NCI-H2029 (cell line): ENCODE measurements around the gene SCN2B.
"Not testable (repeated sequence)": the region's sequence is repeated elsewhere in the genome, so short reads cannot be mapped to it uniquely, and the experiment has no call there.

Source experiments
- DNase-seq: peaks from one replicate; lab custom pipeline; 2025; lab: John Stamatoyannopoulos, UW

Gene SCN2B

GRCh38 chr11:118206391-118207031, 30.1 kb upstream of the SCN2B start:
- no peak for DNase-seq

DNA sequence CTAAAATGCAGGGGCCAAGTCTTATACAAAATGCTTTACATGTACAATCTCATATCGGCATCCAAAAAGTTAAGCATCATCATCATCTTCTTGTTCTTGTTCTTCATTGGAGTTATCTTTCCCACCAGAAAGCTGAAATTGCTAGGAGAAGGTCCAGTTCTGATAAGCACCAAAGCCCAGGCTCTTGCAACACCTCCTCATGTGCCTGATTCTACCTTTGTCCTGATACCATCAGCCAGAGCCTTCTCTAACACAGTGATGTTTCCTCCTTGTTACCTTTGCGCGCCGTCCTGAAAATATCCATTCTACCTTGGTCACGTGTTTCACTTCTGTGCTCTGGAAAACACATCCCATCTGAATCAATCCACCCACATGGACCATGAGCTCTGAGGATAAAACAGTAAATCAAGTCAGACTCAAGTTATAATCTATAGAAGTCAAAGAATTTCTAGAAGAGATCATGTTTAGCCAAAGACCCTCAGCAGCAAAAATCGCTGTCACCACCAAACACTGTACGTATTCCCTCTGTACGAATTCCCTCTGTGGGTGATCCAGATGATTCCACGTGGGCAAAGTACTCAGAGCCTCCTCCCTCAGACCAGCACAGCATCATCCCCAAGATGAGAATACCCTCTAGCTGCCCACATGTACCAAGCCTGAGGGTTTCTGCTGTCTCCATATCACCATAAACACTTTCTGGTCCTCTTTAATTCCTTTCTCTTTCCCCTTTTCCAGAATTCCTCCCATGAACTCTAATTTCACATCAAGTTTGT, 29.4 kb upstream of the SCN2B start:
- no peak for DNase-seq

GRCh38 chr11:118202599-118203422, 26.4 kb upstream of the SCN2B start:
- no peak for DNase-seq

DNA sequence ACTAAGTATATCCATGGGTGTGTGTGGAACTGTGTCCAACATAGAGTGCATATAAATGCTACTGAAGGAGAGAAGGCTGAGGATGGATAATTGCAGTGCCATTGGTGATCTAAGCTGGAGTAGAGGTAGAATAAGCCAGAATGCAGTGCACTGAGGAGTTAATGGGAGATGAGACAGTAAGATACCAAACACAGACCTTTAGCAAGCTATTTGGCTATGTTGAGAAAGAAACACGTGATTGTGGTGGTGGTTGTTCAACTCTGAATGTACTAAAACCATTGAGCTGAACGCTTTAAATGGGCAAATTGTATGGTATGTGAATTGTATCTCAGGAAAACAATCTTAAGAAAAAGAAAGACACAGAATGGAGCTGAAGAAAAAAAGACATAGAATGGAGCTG, 25.5 kb upstream of the SCN2B start:
- DNase-seq, result no peak

GRCh38 chr11:118200901-118201680, 24.7 kb upstream of the SCN2B start:
- DNase-seq, result no peak

DNA sequence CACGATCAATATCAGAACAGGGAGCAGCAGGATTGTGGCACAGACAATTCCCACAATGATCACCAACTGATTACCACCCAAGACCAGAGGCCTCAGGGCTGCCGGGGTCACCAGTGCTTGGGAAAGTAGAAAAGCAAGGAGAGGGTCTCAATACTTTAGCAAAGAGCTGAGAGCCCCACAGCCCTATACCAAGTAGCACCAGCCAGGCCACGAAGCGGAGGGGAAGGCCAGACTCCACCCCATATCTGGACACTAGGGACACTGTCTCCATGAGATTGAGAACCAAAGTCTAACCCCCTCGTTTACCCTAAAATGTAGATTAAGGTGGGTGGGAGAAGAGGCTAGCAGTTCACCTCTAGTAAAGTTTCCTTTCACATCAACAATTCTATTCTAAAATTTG, 24.1 kb upstream of the SCN2B start:
- DNase-seq, result no peak

- DNase-seq, result no peak
Observed at GRCh38 chr11:118199135-118199534, 22.7 kb upstream of the SCN2B start.

GRCh38 chr11:118198370-118198769, 21.9 kb upstream of the SCN2B start:
- DNase-seq, result peak; percentile 35

DNA sequence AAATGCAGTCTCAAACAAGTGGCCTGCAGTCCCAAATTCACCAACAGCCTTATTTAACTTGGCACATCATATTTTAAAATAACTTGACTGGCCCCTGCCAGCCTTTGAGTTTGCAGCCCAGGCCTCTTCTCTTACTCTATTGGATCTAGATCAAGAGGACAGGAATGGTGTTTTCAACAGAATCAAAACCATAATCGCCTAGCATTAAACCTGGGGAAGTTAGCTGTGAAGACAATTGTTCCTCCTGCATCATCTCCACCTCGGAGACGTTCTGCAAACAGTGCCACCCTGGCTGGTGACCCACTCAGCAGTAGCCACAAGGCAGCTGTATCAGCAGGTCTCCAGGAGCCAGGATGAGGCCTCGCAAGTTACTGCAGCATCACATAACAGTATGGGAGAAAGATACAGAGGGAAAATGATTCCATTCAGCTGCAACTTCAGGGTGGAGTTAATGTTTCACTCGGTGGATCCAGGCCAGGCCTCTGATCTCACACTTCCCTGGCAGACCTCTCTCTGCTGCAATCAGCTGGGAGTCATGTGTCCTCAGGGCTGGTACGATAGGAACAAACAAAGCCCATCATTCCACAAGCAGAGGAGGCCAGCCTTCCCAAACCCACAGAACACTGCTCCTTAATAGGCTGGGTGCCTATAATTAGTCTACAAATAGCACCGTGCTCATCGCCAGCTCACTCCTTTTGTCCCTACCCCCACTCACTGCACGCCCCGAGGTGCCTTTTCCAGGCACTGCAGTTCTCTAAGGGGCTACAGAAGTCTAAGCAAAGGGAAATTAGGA, 18.6 kb upstream of the SCN2B start:
- peak; percentile 57 for DNase-seq

DNA sequence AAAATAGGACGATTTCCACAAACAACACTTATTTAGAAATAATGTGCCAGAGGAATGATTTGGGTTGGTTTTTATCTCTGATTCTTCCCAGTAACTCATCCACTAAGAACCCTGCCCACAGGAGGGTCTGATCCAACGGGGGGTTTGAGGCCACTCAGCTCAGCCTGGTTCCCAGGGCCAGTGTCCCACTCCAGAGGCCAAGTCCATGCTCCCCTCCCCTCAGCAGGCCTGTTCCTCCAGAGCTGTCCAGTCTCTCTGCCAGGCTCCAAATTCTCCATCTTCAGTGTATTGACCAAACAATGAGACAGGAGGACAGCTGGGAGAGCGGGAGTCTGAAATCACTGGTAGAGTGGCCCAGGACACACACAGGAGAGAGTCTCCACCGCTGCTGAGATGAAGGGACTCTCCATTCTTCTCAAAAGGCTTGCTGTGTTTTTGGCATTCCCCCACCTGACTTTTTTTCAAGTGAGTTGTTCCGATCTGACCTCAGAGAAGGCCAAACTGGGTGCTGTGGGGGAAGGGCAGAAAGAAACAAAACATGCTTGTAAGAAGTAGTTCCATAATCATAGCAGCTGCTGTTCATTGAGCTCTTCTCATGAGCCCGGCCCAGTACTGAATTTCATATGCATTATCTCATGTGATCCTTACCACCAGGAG, 17.6 kb upstream of the SCN2B start:
- no peak for DNase-seq

GRCh38 chr11:118192817-118193216, 16.4 kb upstream of the SCN2B start:
- DNase-seq, result not testable (repeated sequence)

DNA sequence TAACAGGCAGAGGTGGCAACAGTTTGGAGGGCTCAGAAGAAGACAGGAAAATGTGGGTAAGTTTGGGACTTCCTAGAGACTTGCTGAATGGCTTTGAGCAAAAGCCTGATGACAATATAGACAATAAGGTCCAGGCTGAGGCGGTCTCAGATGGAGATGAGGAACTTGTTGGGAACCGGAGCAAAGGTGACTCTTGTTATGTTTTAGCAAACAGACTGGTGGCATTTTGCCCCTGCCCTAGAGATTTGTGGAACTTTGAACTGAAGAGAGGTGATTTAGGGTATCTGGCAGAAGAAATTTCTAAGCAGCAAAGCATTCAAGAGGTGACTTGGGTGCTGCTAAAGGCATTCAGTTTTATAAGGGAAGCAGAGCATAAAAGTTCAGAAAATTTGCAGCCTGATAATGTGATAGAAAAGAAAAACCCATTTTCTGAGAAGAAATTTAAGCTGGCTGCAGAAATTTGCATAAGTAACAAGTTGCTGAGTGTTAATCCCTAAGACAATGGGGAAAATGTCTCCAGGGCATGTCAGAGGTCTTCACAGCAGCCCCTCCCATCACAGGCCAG, 14.6 kb upstream of the SCN2B start:
- not testable (repeated sequence) for DNase-seq

DNA sequence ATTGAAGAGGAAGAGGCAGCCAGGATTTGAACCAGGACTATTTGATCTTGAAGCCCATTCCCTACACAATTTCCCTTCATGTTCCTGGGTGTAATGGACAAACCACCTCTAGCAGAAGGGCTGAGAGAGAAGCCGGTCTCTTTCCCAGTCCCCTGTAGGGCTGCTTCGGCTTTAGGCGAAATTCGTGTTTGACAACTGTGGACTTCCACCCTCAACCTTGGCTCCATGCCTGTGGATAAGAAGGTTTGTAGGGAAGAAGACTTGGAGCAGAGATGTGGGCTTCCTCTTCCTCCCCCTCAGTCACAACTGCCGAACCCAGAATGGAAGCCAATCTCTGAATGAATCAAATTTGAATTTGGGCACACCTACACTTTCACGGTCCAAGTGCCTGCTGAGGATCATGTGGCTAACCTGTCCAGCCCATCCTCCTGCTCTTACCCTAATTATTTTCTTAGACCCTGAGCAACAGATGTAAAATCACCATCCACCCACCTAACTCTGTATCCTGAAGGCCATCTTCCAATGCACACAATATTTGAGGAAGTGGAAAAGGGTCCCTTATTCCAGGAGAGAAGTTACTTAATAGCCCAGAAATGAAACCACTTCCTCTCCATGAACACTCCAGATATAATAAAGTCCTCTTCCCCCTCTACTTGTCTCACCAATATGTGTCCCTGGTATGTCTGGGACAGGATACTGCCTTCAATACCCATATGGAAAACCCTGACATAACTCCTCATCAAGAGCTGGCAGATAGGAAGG, 10.1 kb upstream of the SCN2B start:
- no peak for DNase-seq

DNA sequence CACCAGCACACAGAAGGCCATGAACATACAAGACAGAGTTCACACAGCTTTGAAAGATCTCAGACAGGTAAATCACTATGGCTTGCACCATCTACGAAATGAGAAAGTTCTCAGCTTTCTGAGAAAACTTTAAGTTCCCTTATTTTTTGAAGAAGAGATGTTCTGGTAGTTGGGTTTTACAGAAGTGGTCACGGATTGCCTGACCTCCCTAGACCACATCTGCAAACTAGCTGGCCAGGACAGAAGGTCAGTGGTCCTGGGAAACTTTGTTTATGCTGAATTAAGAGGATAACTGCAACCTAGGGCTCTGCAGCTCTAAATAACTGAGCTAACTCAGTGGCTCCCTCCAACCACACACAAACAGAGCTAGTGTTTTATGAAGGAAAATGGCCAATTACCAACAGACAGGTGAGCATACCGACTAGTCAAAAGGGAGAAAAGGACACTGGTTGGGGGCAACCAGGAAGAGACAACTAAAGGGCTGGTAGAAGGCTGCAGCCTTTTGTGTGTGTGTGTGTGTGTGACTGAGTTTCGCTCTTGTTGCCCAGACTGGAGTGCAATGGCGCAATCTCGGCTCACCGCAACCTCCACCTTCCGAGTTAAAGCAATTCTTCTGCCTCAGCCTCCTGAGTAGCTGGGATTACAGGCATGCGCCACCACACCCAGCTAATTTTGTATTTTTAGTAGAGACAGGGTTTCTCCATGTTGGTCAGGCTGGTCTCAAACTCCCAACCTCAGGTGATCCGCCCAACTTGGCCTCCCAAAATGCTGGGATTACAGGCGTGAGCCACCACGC, 8.5 kb upstream of the SCN2B start:
- DNase-seq, result no peak

DNA sequence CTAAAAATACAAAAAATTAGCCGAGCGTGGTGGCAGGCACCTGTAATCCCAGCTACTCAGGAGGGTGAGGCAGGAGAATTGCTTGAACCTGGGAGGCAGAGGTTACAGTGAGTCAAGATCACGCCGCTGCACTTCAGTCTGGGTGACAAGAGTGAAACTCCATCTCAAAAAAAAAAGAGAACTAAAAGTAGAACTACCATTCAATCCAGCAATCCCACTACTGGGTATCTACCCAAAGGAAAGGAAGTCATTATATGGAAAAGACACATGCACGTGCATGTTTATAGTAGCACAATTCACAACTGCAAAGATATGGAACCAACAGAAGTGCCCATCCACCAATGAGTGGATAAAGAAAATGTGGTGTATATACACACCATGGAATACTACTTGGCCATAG, 7.3 kb upstream of the SCN2B start:
- DNase-seq, result not testable (repeated sequence)

- no peak for DNase-seq
Observed at GRCh38 chr11:118180300-118180703, 3.9 kb upstream of the SCN2B start.

DNA sequence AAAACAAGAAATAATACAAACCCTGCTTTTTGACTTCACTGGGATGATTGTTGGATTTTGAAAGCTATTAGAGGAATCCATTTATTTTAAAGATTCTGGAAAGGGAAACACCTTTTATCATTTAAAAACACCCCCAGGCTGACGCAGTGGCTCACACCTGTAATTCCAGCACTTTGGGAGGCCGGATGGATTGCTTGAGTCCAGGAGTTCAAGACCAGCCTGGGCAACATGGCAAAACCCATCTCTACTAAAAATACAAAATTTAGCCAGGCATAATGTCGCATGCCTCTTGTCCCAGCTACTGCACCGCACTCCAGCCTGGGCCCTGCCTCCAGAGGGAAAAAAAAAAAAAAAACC, 317 bp upstream of the SCN2B start:
- DNase-seq, result no peak

DNA sequence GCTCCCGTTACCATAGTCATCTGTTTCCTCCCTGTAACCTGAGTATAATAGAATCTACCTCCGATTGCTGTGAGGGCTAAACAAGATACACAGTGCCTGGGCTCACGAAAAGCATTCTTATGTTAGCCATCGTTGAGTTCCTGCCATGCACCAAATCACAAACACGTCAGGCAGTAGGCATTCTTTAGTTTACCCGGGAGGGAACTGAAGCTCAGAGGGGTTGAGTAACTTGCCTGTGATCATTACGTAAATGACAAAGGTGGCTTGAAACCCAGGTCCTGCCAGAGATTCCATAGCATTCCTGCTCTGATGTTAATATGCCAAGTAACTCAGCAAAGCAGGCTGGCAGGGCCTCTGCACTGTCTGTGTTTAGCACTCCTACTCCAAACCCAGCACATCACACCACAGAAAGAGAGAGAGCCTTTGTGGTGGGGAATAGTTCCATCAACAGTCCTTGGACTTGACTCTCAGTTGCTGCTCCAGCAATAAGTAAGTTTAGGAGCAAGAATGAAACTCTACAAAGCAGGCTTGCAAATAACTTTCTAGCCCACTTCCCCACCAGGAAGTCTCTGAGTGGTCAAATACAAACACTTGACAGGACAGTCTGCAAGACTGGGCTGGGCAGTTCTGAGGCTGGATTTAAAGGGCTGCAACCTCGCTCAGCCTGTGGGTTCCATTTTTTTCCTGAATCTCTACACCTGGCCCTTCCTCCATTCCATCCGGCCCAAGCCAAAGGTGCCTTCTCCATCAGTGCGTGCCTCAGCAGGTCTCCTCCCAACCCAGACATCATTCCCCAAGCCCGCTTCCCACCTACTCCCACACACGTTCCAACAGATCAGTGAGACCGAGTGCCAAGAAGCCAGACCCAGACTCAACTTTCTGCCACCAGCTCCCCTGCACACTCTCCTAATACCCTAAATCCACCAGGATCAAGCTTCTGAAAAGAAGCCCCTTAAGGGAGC, 1.1 kb downstream of the SCN2B start:
- DNase-seq, result no peak
